GM06990 (cell line): ENCODE data around the gene OGFOD1.

Source experiments
- DNase-seq: peaks from one replicate; pipeline ENCODE4 v3.0.0-alpha.2; 2011; ENCODE audit not compliant: insufficient read length; ENCODE audit errors: extremely low read depth
- H3K27me3 ChIP-seq: replicated peaks from 2 replicates; pipeline ENCODE4 v1.6.0; 2011; ENCODE audit warnings: low read length; ENCODE audit not compliant: control insufficient read depth, insufficient read depth
- H3K36me3 ChIP-seq: 2 replicates; pipeline ENCODE4 v1.5.1; 2011; ENCODE audit warnings: low read length; ENCODE audit not compliant: control insufficient read depth, insufficient read depth
- H3K4me3 ChIP-seq: replicated peaks from 2 replicates; pipeline ENCODE4 v1.5.1; 2011; ENCODE audit warnings: low read depth, mild to moderate bottlenecking, control low read depth, low read length
- TF ChIP-seq, protein P1 (sequence below): IDR thresholded peaks from 2 replicates; pipeline ENCODE4 v1.5.1; 2011; ENCODE audit warnings: low read length, control low read depth, mild to moderate bottlenecking, inconsistent platforms; ENCODE audit not compliant: insufficient read depth, poor library complexity, severe bottlenecking

The OGFOD1 gene

DNA sequence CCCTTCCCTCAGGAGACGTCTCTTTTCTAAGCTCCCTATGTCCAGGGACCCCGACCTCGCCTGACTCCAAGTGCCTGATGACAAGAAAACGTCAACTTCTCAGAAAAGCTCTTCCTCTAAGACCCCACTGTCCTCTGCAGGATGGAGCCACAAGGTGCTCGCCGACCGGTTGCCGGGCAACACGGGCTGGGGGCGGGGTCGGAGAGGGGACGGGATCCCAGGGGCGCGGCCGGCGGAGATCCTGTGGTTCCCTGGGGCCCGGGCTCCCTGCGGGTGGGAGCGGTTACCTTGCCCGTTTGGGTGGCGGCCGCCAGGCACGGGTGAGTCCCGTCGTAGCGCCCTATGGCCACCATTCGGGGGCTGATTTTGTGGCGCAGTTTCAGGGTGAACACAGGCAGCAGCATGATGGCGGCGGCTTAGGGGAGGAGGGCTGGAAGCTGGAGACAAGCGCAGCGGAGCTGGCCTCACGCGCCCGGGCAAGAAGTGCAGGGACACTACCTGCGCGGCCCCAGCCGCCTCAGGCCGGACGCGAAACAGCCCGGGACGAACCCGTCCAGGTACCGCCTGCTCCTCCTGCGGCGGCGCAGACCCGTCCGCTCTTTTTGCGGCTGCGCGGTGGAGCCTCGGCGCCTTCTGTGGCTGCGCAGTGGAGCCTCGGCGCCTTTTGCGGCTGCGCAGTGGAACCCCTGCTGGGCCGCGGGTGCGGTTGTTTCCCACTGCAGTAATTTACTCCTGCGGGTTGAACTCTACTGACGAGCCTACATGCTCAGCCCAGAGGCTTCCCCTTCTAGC lies 68.3 kb downstream of the OGFOD1 start, which contains the start of gene BBS2:
TSS of gene BBS2 (minus strand) at position 566 of the 792 bp plus-strand sequence. CDS start at position 404, 162 bp downstream.
- TF ChIP-seq, protein P1, sequence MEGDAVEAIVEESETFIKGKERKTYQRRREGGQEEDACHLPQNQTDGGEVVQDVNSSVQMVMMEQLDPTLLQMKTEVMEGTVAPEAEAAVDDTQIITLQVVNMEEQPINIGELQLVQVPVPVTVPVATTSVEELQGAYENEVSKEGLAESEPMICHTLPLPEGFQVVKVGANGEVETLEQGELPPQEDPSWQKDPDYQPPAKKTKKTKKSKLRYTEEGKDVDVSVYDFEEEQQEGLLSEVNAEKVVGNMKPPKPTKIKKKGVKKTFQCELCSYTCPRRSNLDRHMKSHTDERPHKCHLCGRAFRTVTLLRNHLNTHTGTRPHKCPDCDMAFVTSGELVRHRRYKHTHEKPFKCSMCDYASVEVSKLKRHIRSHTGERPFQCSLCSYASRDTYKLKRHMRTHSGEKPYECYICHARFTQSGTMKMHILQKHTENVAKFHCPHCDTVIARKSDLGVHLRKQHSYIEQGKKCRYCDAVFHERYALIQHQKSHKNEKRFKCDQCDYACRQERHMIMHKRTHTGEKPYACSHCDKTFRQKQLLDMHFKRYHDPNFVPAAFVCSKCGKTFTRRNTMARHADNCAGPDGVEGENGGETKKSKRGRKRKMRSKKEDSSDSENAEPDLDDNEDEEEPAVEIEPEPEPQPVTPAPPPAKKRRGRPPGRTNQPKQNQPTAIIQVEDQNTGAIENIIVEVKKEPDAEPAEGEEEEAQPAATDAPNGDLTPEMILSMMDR = no peak
- peak; percentile 90 for DNase-seq
- H3K36me3 ChIP-seq = no peaks in the 10 kb centered on the region
- H3K4me3 ChIP-seq = peak within 1 kb of the TSS; percentile 79
- no peaks in the 10 kb centered on the region for H3K27me3 ChIP-seq

DNA sequence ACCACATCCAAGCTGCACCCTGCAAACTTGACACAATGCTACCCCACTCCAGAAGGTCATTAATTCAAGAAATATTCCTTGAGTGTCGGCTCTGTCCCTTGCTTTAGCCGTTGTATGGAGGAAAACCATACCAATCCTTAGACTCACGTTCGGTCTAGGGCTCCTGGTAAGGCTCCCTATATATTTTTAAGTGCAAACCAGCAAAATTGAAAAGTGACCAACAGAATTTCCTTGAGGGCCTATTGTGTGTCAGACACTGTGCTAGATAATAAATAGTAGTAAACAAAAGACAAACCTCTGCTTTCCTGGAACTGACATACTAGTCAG lies 68.9 kb downstream of the OGFOD1 start:
- DNase-seq = no peak
- H3K36me3 ChIP-seq = no peaks in the 10 kb centered on the region
- no peaks in the 10 kb centered on the region for H3K27me3 ChIP-seq
- peak overlapping the region; percentile 79 for H3K4me3 ChIP-seq
- TF ChIP-seq, protein P1 = no peak

DNA sequence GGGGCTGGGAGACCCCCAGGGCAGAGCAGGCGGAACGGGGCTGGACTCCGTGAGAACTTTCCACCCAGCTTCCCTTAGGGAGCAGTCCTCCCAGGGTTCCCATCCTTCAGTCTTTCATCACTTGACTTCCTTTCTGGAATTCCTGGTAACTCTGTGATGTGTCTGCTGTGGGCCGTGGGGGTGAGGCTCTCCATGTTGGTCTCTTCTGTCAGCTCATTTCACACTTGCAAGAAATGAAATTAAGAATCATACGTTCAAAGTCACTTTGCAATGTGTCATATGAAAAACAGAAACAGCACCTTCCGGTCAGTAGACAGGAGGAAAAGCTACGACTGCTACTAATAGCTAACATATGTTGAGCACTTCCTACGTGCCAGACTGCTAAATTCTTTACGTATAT lies 73.9 kb downstream of the OGFOD1 start:
- TF ChIP-seq, protein P1 = no peak
- Histone ChIP-seq H3K36me3 (no peaks in the 10 kb centered on the region), H3K27me3 (no peaks in the 10 kb centered on the region), H3K4me3 (no peak overlapping the region)
- no peak for DNase-seq
